Measurements from ENCODE around the gene SRF.

The SRF gene

GRCh38 chr6:43181942-43182860 lies 11.1 kb downstream of the SRF start, which contains the start of gene CUL9:
TSS of gene CUL9 (plus strand) at chr6:43182196. CDS start at chr6:43184311, 2,115 bp downstream.
- Histone ChIP-seq H3K27me3 (ENCODE audit: insufficient read depth, poor library complexity, severe bottlenecking) (no peaks in the 10 kb centered on the region), H3K36me3 (ENCODE audit: low read depth) (peaks cover 29% of the 10 kb centered on the region), H3K4me3 (ENCODE audit: severe bottlenecking) (peak within 1 kb of the TSS; percentile 41), H3K9me3 (ENCODE audit: severe bottlenecking) (no peaks in the 10 kb centered on the region), H3K4me1 (ENCODE audit: insufficient read depth, poor library complexity, severe bottlenecking) (peaks cover 5% of the 10 kb centered on the region), H3K27ac (ENCODE audit: poor library complexity, severe bottlenecking) (peak within 1 kb of the TSS; percentile 54)
- ATAC-seq (ENCODE audit: low read depth) (peak; percentile 85), DNase-seq (ENCODE audit: low spot score) (no peak)
- TF ChIP-seq, protein P1, sequence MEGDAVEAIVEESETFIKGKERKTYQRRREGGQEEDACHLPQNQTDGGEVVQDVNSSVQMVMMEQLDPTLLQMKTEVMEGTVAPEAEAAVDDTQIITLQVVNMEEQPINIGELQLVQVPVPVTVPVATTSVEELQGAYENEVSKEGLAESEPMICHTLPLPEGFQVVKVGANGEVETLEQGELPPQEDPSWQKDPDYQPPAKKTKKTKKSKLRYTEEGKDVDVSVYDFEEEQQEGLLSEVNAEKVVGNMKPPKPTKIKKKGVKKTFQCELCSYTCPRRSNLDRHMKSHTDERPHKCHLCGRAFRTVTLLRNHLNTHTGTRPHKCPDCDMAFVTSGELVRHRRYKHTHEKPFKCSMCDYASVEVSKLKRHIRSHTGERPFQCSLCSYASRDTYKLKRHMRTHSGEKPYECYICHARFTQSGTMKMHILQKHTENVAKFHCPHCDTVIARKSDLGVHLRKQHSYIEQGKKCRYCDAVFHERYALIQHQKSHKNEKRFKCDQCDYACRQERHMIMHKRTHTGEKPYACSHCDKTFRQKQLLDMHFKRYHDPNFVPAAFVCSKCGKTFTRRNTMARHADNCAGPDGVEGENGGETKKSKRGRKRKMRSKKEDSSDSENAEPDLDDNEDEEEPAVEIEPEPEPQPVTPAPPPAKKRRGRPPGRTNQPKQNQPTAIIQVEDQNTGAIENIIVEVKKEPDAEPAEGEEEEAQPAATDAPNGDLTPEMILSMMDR (IDR thresholded peaks at IDR 0.05; ENCODE audit: poor library complexity, severe bottlenecking), result no peak

DNA sequence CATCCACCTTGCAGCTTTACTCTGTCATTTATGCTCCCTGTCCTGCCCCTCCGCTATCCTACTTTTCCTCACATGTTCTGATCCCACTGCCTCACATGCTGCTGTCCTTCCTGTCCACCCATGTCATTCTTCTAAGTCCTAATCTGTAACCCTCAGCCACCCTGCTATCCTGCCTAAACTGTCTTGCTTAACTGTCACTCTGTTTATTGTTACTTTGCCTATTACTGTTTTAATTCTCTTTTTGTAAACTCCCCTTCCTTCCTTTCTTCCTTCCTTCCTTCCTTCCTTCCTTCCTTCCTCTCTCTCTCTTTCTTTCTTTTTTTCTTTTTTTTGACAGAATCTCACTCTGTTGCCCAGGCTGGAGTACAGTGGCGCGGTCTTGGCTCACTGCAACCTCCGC lies 12.4 kb downstream of the SRF start:
- Histone ChIP-seq H3K9me3 (ENCODE audit: severe bottlenecking) (no peaks in the 10 kb centered on the region), H3K27ac (ENCODE audit: poor library complexity, severe bottlenecking) (no peak overlapping the region), H3K4me3 (ENCODE audit: severe bottlenecking) (no peak overlapping the region), H3K4me1 (ENCODE audit: insufficient read depth, poor library complexity, severe bottlenecking) (peaks cover 5% of the 10 kb centered on the region), H3K36me3 (ENCODE audit: low read depth) (peaks cover 28% of the 10 kb centered on the region), H3K27me3 (ENCODE audit: insufficient read depth, poor library complexity, severe bottlenecking) (no peaks in the 10 kb centered on the region)
- ATAC-seq (ENCODE audit: low read depth) (no peak), DNase-seq (ENCODE audit: low spot score) (no peak)
- TF ChIP-seq, protein P1 (IDR thresholded peaks at IDR 0.05; ENCODE audit: poor library complexity, severe bottlenecking), result no peak

- DNase-seq (ENCODE audit: low spot score) (no peak), ATAC-seq (ENCODE audit: low read depth) (no peak)
- Histone ChIP-seq H3K9me3 (ENCODE audit: severe bottlenecking) (no peaks in the 10 kb centered on the region), H3K4me3 (ENCODE audit: severe bottlenecking) (no peak overlapping the region), H3K36me3 (ENCODE audit: low read depth) (peaks cover 20% of the 10 kb centered on the region), H3K4me1 (ENCODE audit: insufficient read depth, poor library complexity, severe bottlenecking) (peaks cover 5% of the 10 kb centered on the region), H3K27me3 (ENCODE audit: insufficient read depth, poor library complexity, severe bottlenecking) (no peaks in the 10 kb centered on the region), H3K27ac (ENCODE audit: poor library complexity, severe bottlenecking) (no peak overlapping the region)
- TF ChIP-seq, protein P1 (IDR thresholded peaks at IDR 0.05; ENCODE audit: poor library complexity, severe bottlenecking), result no peak
These were observed 13.4 kb downstream of the SRF start for GRCh38 chr6:43184268-43184985.

DNA sequence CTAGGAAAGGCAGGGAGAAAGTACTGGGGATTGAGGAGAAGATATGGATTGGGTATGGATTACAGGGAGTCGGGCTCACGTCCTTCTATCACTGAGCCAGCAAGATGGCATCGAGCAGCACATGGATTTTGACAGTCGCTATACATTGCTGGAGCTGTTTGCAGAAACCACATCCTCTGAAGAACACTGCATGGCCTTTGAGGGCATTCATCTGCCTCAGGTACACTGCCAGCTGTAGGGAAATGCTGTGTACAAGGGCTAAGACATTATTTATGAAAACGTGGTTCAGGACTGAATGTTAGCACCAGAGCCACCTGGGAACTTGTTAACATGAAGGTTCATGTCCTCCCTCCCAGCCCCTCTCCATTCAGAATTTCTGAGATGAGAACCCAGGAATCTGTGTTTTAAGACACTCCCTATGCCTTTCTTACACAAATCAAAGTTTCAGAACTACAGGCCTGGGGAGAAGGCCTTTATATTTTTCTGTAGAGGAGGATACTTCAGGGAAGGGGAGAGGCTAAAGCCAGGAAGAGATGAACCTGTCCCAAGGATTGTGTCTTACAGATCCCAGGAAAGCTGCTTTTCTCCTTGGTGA lies 14.4 kb downstream of the SRF start:
- Histone ChIP-seq H3K9me3 (ENCODE audit: severe bottlenecking) (no peaks in the 10 kb centered on the region), H3K27me3 (ENCODE audit: insufficient read depth, poor library complexity, severe bottlenecking) (no peaks in the 10 kb centered on the region), H3K4me1 (ENCODE audit: insufficient read depth, poor library complexity, severe bottlenecking) (peaks cover 5% of the 10 kb centered on the region), H3K4me3 (ENCODE audit: severe bottlenecking) (no peak overlapping the region), H3K27ac (ENCODE audit: poor library complexity, severe bottlenecking) (no peak overlapping the region), H3K36me3 (ENCODE audit: low read depth) (peaks cover 28% of the 10 kb centered on the region)
- ATAC-seq (ENCODE audit: low read depth), result no peak
- TF ChIP-seq, protein P1 (IDR thresholded peaks at IDR 0.05; ENCODE audit: poor library complexity, severe bottlenecking), result no peak
- DNase-seq (ENCODE audit: low spot score), result no peak

Data from RWPE2 (cell line).